B cell (primary cell): ENCODE measurements around the gene AKT3. TPM values are rescaled to one million over a fixed set of nuclear protein-coding genes. Genes with fewer than 3 reads are reported as not detected.

Experiments
- ATAC-seq: fragments of 200-7000 bp; cut with Tn5 transposase; one replicate; pipeline ENCODE4 v1.10.0; 2021; ENCODE audit warnings: low read depth, mild to moderate bottlenecking, moderate number of reproducible peaks, moderate library complexity
- CTCF ChIA-PET: fragments of 350-600 bp; sonication (Branson Sonifier 250); formaldehyde crosslinking; loops from one replicate; lab custom pipeline; 2021; ENCODE audit warnings: antibody characterized with exemption, inconsistent platforms; lab: Charles Lee
- POLR2A ChIA-PET: fragments of 350-600 bp; sonication (Branson Sonifier 250); formaldehyde crosslinking; loops from one replicate; lab custom pipeline; 2021; ENCODE audit warnings: antibody characterized with exemption; lab: Charles Lee
- DNase-seq: peaks from one replicate; pipeline ENCODE4 v3.0.0; 2013
- H2AFZ ChIP-seq: 2 replicates; pipeline ENCODE4 v1.6.1; 2012; ENCODE audit warnings: mild to moderate bottlenecking, low read depth, low read length; ENCODE audit not compliant: insufficient read depth, poor library complexity, severe bottlenecking
- H3K27ac ChIP-seq, 2 donors: 1 replicate in 1 of 2; 2 replicates in 1 of 2; pipeline ENCODE4 v1.5.1; 2012 to 2013; ENCODE audit warnings: low read length in 2 of 2, mild to moderate bottlenecking in 2 of 2, moderate library complexity in 1 of 2
- H3K27me3 ChIP-seq, 4 experiments: fragments of 200-600 bp in 1 of 4; sonication (generic) in 1 of 4; replicated peaks in 1 of 4; 1 replicate in 2 of 4; 2 replicates in 2 of 4; pipeline versions ENCODE4 v1.6.1 to v1.7.0; 2013 to 2016; ENCODE audit warnings: low read length in 3 of 4, mild to moderate bottlenecking in 2 of 4, mixed read lengths in 1 of 4, moderate library complexity in 1 of 4; ENCODE audit not compliant: insufficient read depth in 4 of 4, control insufficient read depth in 3 of 4; ENCODE audit errors: control extremely low read depth in 1 of 4
- H3K36me3 ChIP-seq, 2 experiments: replicated peaks in 1 of 2; 1 replicate in 1 of 2; 2 replicates in 1 of 2; pipeline versions ENCODE4 v1.6.1 to v1.7.1; 2013; ENCODE audit warnings: low read length in 1 of 2; ENCODE audit not compliant: insufficient read depth in 2 of 2, control insufficient read depth in 1 of 2; ENCODE audit errors: control extremely low read depth in 1 of 2, extremely low read depth in 1 of 2
- H3K4me1 ChIP-seq, 2 donors: fragments of 200-600 bp in 1 of 2; sonication (generic) in 1 of 2; 1 replicate in 1 of 2; 2 replicates in 1 of 2; pipeline versions ENCODE4 v1.5.1 to v1.6.1; 2013 to 2017; ENCODE audit warnings: low read length in 2 of 2; ENCODE audit not compliant: control insufficient read depth in 2 of 2, insufficient read depth in 2 of 2
- H3K4me2 ChIP-seq: replicated peaks from 2 replicates; pipeline ENCODE3; 2012; ENCODE audit warnings: mild to moderate bottlenecking, low read depth, low read length; ENCODE audit not compliant: poor library complexity, severe bottlenecking
- H3K4me3 ChIP-seq, 5 experiments: fragments of 200-600 bp in 1 of 5; sonication (generic) in 1 of 5; 1 replicate in 3 of 5; 2 replicates in 2 of 5; pipeline versions ENCODE4 v1.5.1 to v1.7.0; 2011 to 2016; ENCODE audit warnings: low read length in 4 of 5, mild to moderate bottlenecking in 4 of 5, low read depth in 2 of 5, control low read depth in 1 of 5, moderate library complexity in 1 of 5; ENCODE audit not compliant: insufficient read depth in 1 of 5; ENCODE audit errors: control extremely low read depth in 1 of 5, extremely low read depth in 1 of 5
- H3K79me2 ChIP-seq: fragments of 200-600 bp; sonication (generic); one replicate; pipeline ENCODE4 v1.6.0; 2016; ENCODE audit warnings: low read length; ENCODE audit not compliant: control insufficient read depth, insufficient read depth
- H3K9ac ChIP-seq: fragments of 200-600 bp; sonication (generic); 2 replicates; pipeline ENCODE4 v1.6.1; 2017; ENCODE audit warnings: mild to moderate bottlenecking, low read length, moderate library complexity
- H3K9me3 ChIP-seq, 3 donors: one replicate each; pipeline versions ENCODE4 v1.6.1 to v1.7.1; 2013; ENCODE audit warnings: low read length in 2 of 3; ENCODE audit not compliant: control insufficient read depth in 2 of 3, insufficient read depth in 1 of 3; ENCODE audit errors: control extremely low read depth in 1 of 3
- H4K20me1 ChIP-seq: 2 replicates; pipeline ENCODE4 v1.6.0; 2012; ENCODE audit warnings: mild to moderate bottlenecking, low read length; ENCODE audit not compliant: insufficient read depth, control insufficient read depth, poor library complexity, severe bottlenecking
- H3K27ac Mint-ChIP-seq: one replicate; pipeline ENCODE4 v1.8.0; 2021; ENCODE audit warnings: mixed read lengths
- H3K27me3 Mint-ChIP-seq: one replicate; pipeline ENCODE4 v1.8.0; 2021; ENCODE audit warnings: mixed read lengths
- H3K4me1 Mint-ChIP-seq: one replicate; pipeline ENCODE4 v1.8.0; 2021; ENCODE audit warnings: mixed read lengths
- H3K4me3 Mint-ChIP-seq: one replicate; pipeline ENCODE4 v1.8.0; 2021; ENCODE audit warnings: mixed read lengths
- H3K9me3 Mint-ChIP-seq: one replicate; pipeline ENCODE4 v1.8.0; 2022; ENCODE audit warnings: mixed read lengths; ENCODE audit not compliant: insufficient read depth
- CTCF ChIP-seq: fragments of 200-600 bp; IDR thresholded peaks from one replicate; pipeline ENCODE4 v1.8.0; 2022; ENCODE audit warnings: antibody characterized with exemption, mild to moderate bottlenecking
- EZH2 ChIP-seq: IDR thresholded peaks from 2 replicates; pipeline ENCODE4 v1.6.1; 2012; ENCODE audit warnings: borderline replicate concordance, low read depth, mild to moderate bottlenecking, moderate library complexity, low read length; ENCODE audit not compliant: insufficient read depth, poor library complexity, severe bottlenecking
- WGBS: methylation state at CpG from one replicate; pipeline ENCODE4 v1.1.5; 2013; ENCODE audit warnings: missing lambda C conversion rate; ENCODE audit not compliant: insufficient coverage; 5-methylcytosine and 5-hydroxymethylcytosine counted together
- intact Hi-C: fragments of 100-400 bp; cut with micrococcal nuclease; formaldehyde crosslinking; loops from one replicate; pipeline ENCODE4 v1.10.0; 2022
- polyA plus RNA-seq: library from polyadenylated mRNA; depleted of rRNA; stranded (reverse); fragments of >200 nt; gene quantifications from 2 replicates; pipeline ENCODE4 v1.2.3, GENCODE V29; 2012
- total RNA-seq, 2 donors: library from RNA; stranded (reverse); fragments of 120-200 nt in 1 of 2; gene quantifications; 1 replicate in 1 of 2; 2 replicates in 1 of 2; pipeline versions ENCODE4 v1.2.3 to v1.2.4, GENCODE V29; 2013 to 2022

AKT3 gene
- total and polyA plus RNA-seq, 2 donors (not counting 1 experiment from before 2014, with no cell fraction given) = 4.4 to 148 TPM

GRCh38 chr1:243471754-243472745 lies 378.0 kb downstream of the AKT3 start:
- Histone ChIP-seq H3K4me3 (no peak overlapping the region), H3K4me1 (peaks cover 14 to 18% of the 10 kb centered on the region in 2 donors), H3K4me2 (peak overlapping the region; percentile 18), H3K79me2 (no peaks in the 10 kb centered on the region), H3K27ac (no peak overlapping the region), H2AFZ (no peak overlapping the region), H3K36me3 (peaks cover 0 to 8% of the 10 kb centered on the region in 2 experiments), H4K20me1 (no peaks in the 10 kb centered on the region), H3K27me3 (no peaks in the 10 kb centered on the region), H3K9ac (no peak overlapping the region), H3K9me3 (no peaks in the 10 kb centered on the region)
- Mint-ChIP-seq H3K9me3 (no peaks in the 10 kb centered on the region), H3K27ac (no peak overlapping the region), H3K4me3 (peak overlapping the region; percentile 10), H3K27me3 (no peaks in the 10 kb centered on the region), H3K4me1 (peaks cover 30% of the 10 kb centered on the region)
- intact Hi-C loops = no loop called here
- CTCF ChIA-PET = no interaction called here
- 46% methylated on average over 2 of the region's 3 CpGs for WGBS
- POLR2A ChIA-PET = no interaction called here
- no peak for TF ChIP-seq EZH2
- no peak for TF ChIP-seq CTCF
- DNase-seq (no peak), ATAC-seq (no peak)
